ENCODE measurements around the gene ISL1. TPM values are rescaled to one million over a fixed set of nuclear protein-coding genes. Genes with fewer than 3 reads are reported as not detected.

Gene ISL1
- total RNA-seq, 1 experiment from 2014 or later = 1.3 TPM

- TF ChIP-seq EGR1 (IDR thresholded peaks at IDR 0.05; ENCODE audit: low read depth) (no peak), MAX (IDR thresholded peaks at IDR 0.05) (no peak), ATF3 (IDR thresholded peaks at IDR 0.05) (no peak), JUND (IDR thresholded peaks at IDR 0.05) (no peak), EZH2 (IDR thresholded peaks at IDR 0.05) (no peak), SIN3A (IDR thresholded peaks at IDR 0.05; ENCODE audit: low read depth) (no peak)
Observed at GRCh38 chr5:51397996-51398395, 14.7 kb downstream of the ISL1 start (continued).

- no peak for ATAC-seq
- H3K27me3 ChIP-seq (ENCODE audit: insufficient read depth, low read length) = no peaks in the 10 kb centered on the region
- no peak overlapping the region for H3K4me3 ChIP-seq (replicated peaks in 1 of 2; ENCODE audit: low read depth in 1 of 2, low read length in 2 of 2)
- BruUV-seq (replicated peaks) = no TSS peak
- no peak overlapping the region for H2AFZ ChIP-seq (ENCODE audit: low read depth, low read length, poor library complexity, severe bottlenecking)
- ChIA-PET RAD21 (ENCODE audit: low non-redundant PET in 1 of 2, low total read pairs in 2 of 2, uncharacterized antibody in 2 of 2, unreplicated experiment in 2 of 2) (no interaction called here), CTCF (no interaction called here), POLR2A (no interaction called here)
- no peaks in the 10 kb centered on the region for H4K20me1 ChIP-seq (ENCODE audit: insufficient read depth)
- H3K79me2 ChIP-seq (ENCODE audit: insufficient read depth, low read length) = no peaks in the 10 kb centered on the region
- H3K36me3 ChIP-seq (ENCODE audit: control insufficient read depth in 1 of 2, insufficient read depth in 2 of 2, low read length in 2 of 2) = no peaks in the 10 kb centered on the region
- no peaks in the 10 kb centered on the region; a peak in 1 of 4 replicates for H3K9me3 ChIP-seq (ENCODE audit: control insufficient read depth in 1 of 2, insufficient read depth in 1 of 2, low read depth in 1 of 2, low read length in 2 of 2)
- no peaks in the 10 kb centered on the region for H3K9me2 ChIP-seq (ENCODE audit: insufficient read depth)
- no peak overlapping the region for H3K9ac ChIP-seq (ENCODE audit: low read length)
- H3K4me1 ChIP-seq (ENCODE audit: control insufficient read depth in 1 of 2, insufficient read depth in 2 of 2, low read length in 2 of 2) = peaks cover 3 to 10% of the 10 kb centered on the region in 2 experiments; a peak in 3 of 4 replicates
- no peak overlapping the region for H3K27ac ChIP-seq (ENCODE audit: low read depth, low read length)
- intact Hi-C loops (cut with micrococcal nuclease) = no loop called here
- no peak overlapping the region for H3K4me2 ChIP-seq (ENCODE audit: low read length)
- TF ChIP-seq REST (IDR thresholded peaks at IDR 0.05; ENCODE audit: low read depth) = no peak
- TF ChIP-seq JUND (IDR thresholded peaks at IDR 0.05) = no peak
- TF ChIP-seq ELF1 (IDR thresholded peaks at IDR 0.05; ENCODE audit: borderline replicate concordance, low read depth) = no peak
- no peak for TF ChIP-seq YY1 (IDR thresholded peaks at IDR 0.05; ENCODE audit: extremely low read depth, insufficient replicate concordance, low read depth, low read length)
- TF ChIP-seq RAD21 (IDR thresholded peaks at IDR 0.05; ENCODE audit: low read depth) = no peak
- TF ChIP-seq EZH2 (IDR thresholded peaks at IDR 0.05) = no peak
- TF ChIP-seq EGR1 (IDR thresholded peaks at IDR 0.05; ENCODE audit: low read depth) = no peak
- TF ChIP-seq FOSL1 (IDR thresholded peaks at IDR 0.05; ENCODE audit: low read depth) = no peak
- TF ChIP-seq CTCF (IDR thresholded peaks at IDR 0.05 in 2 of 3, conservative IDR thresholded peaks at IDR 0.05 in 1 of 3; ENCODE audit: borderline replicate concordance in 1 of 3, insufficient read depth in 1 of 3, low read depth in 2 of 3, low read length in 2 of 3) = no peak
- no peak for DNase-seq (ENCODE audit: low read depth, low spot score)
Observed at GRCh38 chr5:51398875-51399642, 15.8 kb downstream of the ISL1 start.

All from HCT116 (cell line).